IPS-18a (cell line): ENCODE measurements around the gene NOXA1.

Experiments used
- H3K27ac ChIP-seq: one replicate; pipeline ENCODE4 v1.5.1; 2013; ENCODE audit warnings: low read length
- H3K27me3 ChIP-seq: one replicate; pipeline ENCODE4 v1.6.1; 2013; ENCODE audit warnings: mild to moderate bottlenecking, low read length; ENCODE audit not compliant: control insufficient read depth, insufficient read depth
- H3K36me3 ChIP-seq: one replicate; pipeline ENCODE4 v1.6.1; 2013; ENCODE audit warnings: low read depth, low read length; ENCODE audit not compliant: control insufficient read depth
- H3K4me1 ChIP-seq: one replicate; pipeline ENCODE4 v1.6.1; 2013; ENCODE audit warnings: low read depth, low read length; ENCODE audit not compliant: control insufficient read depth
- H3K4me3 ChIP-seq: one replicate; pipeline ENCODE4 v1.5.1; 2013; ENCODE audit warnings: low read length
- H3K9ac ChIP-seq: one replicate; pipeline ENCODE4 v1.6.1; 2013; ENCODE audit warnings: mild to moderate bottlenecking, low read length, moderate library complexity
- H3K9me3 ChIP-seq: one replicate; pipeline ENCODE4 v1.6.1; 2013; ENCODE audit warnings: low read depth, low read length; ENCODE audit not compliant: control insufficient read depth

Gene NOXA1

GRCh38 chr9:137433349-137433915 is 10.2 kb downstream of the NOXA1 start:
- no peak overlapping the region for H3K4me3 ChIP-seq
- no peak overlapping the region for H3K27ac ChIP-seq
- no peak overlapping the region for H3K9ac ChIP-seq
- no peaks in the 10 kb centered on the region for H3K9me3 ChIP-seq
- no peaks in the 10 kb centered on the region for H3K4me1 ChIP-seq
- H3K27me3 ChIP-seq = no peaks in the 10 kb centered on the region
- no peaks in the 10 kb centered on the region for H3K36me3 ChIP-seq

DNA sequence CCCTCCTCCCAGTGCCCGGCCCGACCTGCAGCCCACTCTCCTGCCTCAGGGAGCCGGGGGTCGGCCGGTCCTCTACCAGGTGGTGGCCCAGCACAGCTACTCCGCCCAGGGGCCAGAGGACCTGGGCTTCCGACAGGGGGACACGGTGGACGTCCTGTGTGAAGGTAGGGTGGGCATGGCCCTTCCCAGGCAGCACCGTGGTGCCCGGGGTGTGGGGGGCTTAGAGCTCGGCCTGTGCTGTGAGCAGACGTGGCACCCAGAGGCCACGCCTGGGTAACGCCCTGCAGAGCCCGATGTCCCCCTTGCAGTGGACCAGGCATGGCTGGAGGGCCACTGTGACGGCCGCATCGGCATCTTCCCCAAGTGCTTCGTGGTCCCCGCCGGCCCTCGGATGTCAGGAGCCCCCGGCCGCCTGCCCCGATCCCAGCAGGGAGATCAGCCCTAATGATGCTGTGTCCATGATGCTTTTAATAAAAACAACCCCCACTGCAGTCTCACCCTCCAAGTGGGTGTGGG is 10.8 kb downstream of the NOXA1 start:
- H3K9me3 ChIP-seq = no peaks in the 10 kb centered on the region
- no peak overlapping the region for H3K4me3 ChIP-seq
- H3K27ac ChIP-seq = no peak overlapping the region
- H3K4me1 ChIP-seq = no peaks in the 10 kb centered on the region
- H3K36me3 ChIP-seq = no peaks in the 10 kb centered on the region
- H3K9ac ChIP-seq = no peak overlapping the region
- H3K27me3 ChIP-seq = no peaks in the 10 kb centered on the region

- no peaks in the 10 kb centered on the region for H3K4me1 ChIP-seq
- H3K36me3 ChIP-seq = no peaks in the 10 kb centered on the region
- no peaks in the 10 kb centered on the region for H3K9me3 ChIP-seq
- H3K4me3 ChIP-seq = no peak overlapping the region
- H3K27ac ChIP-seq = no peak overlapping the region
- H3K9ac ChIP-seq = no peak overlapping the region
- H3K27me3 ChIP-seq = no peaks in the 10 kb centered on the region
Observed at GRCh38 chr9:137434498-137435380, 11.5 kb downstream of the NOXA1 start.

DNA sequence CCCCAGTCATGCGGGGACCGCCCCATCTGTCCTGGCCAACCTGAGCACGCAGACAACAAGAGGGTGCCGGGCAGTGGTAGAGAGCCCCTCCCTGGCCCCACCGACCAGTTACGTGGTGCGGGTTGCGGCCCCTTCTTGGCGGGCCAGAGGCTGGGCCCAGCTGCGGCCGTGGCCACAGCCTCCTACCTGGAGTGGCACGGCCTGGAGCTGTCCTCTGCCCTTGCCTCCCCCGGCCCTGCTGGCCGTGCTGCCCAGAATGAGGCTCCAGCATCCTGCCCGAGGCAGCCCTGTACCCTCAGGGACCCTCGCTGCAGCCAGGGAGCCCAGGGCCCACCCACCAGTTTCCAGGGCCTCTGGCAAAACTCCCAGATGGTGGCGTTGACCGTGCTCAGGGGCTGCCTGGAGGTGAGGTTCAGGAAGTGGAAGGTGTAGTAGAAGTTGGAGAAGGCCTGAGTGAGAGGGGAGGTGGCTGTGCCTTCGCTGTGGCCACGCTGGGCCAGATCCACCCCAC is 12.2 kb downstream of the NOXA1 start:
- Histone ChIP-seq H3K27me3 (no peaks in the 10 kb centered on the region), H3K4me3 (no peak overlapping the region), H3K9ac (no peak overlapping the region), H3K27ac (no peak overlapping the region), H3K9me3 (no peaks in the 10 kb centered on the region), H3K36me3 (no peaks in the 10 kb centered on the region), H3K4me1 (no peaks in the 10 kb centered on the region)

GRCh38 chr9:137435980-137436760 is 13.0 kb downstream of the NOXA1 start:
- H3K4me3 ChIP-seq = no peak overlapping the region
- H3K36me3 ChIP-seq = no peaks in the 10 kb centered on the region
- H3K4me1 ChIP-seq = no peaks in the 10 kb centered on the region
- no peak overlapping the region for H3K9ac ChIP-seq
- H3K27ac ChIP-seq = no peak overlapping the region
- no peaks in the 10 kb centered on the region for H3K9me3 ChIP-seq
- no peaks in the 10 kb centered on the region for H3K27me3 ChIP-seq

DNA sequence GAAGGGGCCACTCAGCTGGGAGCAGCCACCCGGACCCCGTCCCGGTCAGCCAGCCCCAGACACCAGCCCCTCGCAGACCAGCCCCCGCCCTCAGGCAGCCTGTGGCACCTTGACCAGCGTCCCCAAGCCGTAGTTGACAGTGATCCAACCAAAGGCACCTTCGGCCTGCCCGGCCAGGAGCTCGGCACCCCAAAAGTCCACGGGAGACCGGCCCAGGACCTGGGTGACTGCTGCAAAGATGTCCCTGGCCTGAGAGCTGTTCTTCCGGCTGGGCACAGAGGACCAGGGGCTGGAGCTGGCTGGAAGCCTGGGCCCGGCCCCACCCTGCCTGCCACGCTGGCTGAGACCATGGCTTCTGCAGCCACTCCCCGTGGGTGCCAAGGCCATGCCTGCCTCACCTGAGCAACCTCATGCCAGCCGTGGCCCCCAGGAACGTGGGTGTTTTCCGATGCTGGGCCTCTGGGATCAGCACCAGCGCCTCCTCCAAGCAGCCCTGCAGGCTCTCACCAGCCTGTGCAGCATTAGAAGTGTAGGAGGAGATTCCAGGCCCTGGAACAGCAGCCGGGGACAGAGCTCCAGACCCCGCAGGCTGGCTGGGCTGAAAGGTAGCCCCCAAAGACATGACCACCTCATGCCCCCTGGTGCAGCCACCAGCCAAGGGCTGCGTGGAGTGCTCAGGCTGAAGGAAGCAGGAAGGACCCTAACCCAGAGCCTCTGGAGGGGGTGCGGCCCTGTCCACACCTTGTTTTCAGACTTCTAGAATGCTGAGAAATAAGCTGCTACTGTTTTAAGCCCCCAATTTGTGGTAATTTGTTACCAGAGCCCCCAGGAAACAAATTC is 13.8 kb downstream of the NOXA1 start:
- H3K9ac ChIP-seq = no peak overlapping the region
- H3K36me3 ChIP-seq = no peaks in the 10 kb centered on the region
- H3K9me3 ChIP-seq = no peaks in the 10 kb centered on the region
- no peak overlapping the region for H3K4me3 ChIP-seq
- no peak overlapping the region for H3K27ac ChIP-seq
- H3K4me1 ChIP-seq = no peaks in the 10 kb centered on the region
- H3K27me3 ChIP-seq = peaks cover 2% of the 10 kb centered on the region

- no peaks in the 10 kb centered on the region for H3K4me1 ChIP-seq
- peaks cover 12% of the 10 kb centered on the region for H3K27me3 ChIP-seq
- H3K36me3 ChIP-seq = no peaks in the 10 kb centered on the region
- no peak overlapping the region for H3K27ac ChIP-seq
- H3K9ac ChIP-seq = no peak overlapping the region
- H3K4me3 ChIP-seq = no peak overlapping the region
- no peaks in the 10 kb centered on the region for H3K9me3 ChIP-seq
Observed at GRCh38 chr9:137437691-137438590, 14.7 kb downstream of the NOXA1 start.

- H3K36me3 ChIP-seq = no peaks in the 10 kb centered on the region
- no peak overlapping the region for H3K4me3 ChIP-seq
- H3K4me1 ChIP-seq = no peaks in the 10 kb centered on the region
- H3K27ac ChIP-seq = no peak overlapping the region
- peaks cover 12% of the 10 kb centered on the region for H3K27me3 ChIP-seq
- no peak overlapping the region for H3K9ac ChIP-seq
- H3K9me3 ChIP-seq = no peaks in the 10 kb centered on the region
Observed at GRCh38 chr9:137438591-137439157, 15.5 kb downstream of the NOXA1 start.

DNA sequence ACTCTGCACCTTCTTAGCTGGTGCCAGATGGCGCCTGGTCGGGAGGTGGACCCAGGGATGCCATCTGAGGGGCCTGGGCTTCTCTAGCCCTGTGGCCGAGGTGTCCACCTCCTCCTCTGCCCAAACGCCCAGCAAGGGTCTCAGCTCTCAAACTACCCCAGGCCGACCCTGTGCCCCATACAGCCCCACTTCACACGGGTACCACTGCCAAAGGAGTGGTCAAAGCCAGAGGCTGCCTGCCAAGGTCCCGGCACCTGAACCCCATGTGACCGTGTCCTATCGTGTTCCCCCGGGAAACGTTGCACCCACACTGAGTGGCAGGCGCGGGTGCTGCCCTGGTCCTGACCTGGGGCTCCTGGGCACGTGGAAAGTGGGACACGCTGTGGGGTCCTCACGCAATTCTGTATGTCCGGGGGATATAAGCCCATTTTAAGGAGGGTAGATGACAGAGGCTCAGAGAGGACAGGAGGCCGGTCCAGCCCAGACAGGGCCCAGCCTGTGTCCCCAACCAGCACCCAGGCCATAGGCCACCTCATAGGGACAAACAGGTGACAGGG is 16.0 kb downstream of the NOXA1 start:
- Histone ChIP-seq H3K9me3 (no peaks in the 10 kb centered on the region), H3K9ac (no peak overlapping the region), H3K27ac (no peak overlapping the region), H3K27me3 (peaks cover 12% of the 10 kb centered on the region), H3K36me3 (no peaks in the 10 kb centered on the region), H3K4me3 (no peak overlapping the region), H3K4me1 (no peaks in the 10 kb centered on the region)
